Measurements from ENCODE around the gene L3MBTL3.
A peak's percentile ranks its signal among the peaks of the same experiment; 100 is the strongest.

The L3MBTL3 gene

GRCh38 chr6:130020907-130021629 lies 2.7 kb downstream of the L3MBTL3 start:
- H3K4me3 ChIP-seq (ENCODE audit: control insufficient read depth, low read depth, low read length), result peak overlapping the region; percentile 75
- TF ChIP-seq CTCF (conservative IDR thresholded peaks at IDR 0.05; ENCODE audit: control insufficient read depth, insufficient read depth, low read depth, low read length), result peak; percentile 84
- peak; percentile 95 for DNase-seq (ENCODE audit: low read depth)

- no peak for TF ChIP-seq CTCF (conservative IDR thresholded peaks at IDR 0.05; ENCODE audit: control insufficient read depth, insufficient read depth, low read depth, low read length)
- peak; percentile 71 for DNase-seq (ENCODE audit: low read depth)
- H3K4me3 ChIP-seq (ENCODE audit: control insufficient read depth, low read depth, low read length), result no peak overlapping the region
Measured at GRCh38 chr6:130026859-130027258, 8.5 kb downstream of the L3MBTL3 start.

DNA sequence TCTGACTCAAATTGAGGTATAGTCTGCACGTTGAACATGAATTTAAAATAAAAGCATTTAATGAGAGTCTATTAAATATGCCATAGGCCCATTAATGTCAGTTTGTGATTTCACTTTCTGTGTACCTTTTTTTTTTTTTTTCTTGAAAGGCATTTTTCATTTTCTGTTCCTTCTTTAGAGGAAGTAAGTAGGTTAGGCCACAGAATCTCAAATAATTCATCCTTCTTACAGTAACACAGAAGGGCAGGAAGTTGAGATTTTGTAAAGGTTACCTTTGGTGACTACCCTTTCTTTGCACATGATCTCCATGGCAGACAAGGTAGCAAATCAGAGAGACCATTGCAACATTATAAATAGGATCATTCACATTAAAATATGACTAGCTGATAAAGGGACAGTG lies 9.6 kb downstream of the L3MBTL3 start:
- H3K4me3 ChIP-seq (ENCODE audit: control insufficient read depth, low read depth, low read length), result no peak overlapping the region
- DNase-seq (ENCODE audit: low read depth), result no peak
- TF ChIP-seq CTCF (conservative IDR thresholded peaks at IDR 0.05; ENCODE audit: control insufficient read depth, insufficient read depth, low read depth, low read length), result no peak

DNA sequence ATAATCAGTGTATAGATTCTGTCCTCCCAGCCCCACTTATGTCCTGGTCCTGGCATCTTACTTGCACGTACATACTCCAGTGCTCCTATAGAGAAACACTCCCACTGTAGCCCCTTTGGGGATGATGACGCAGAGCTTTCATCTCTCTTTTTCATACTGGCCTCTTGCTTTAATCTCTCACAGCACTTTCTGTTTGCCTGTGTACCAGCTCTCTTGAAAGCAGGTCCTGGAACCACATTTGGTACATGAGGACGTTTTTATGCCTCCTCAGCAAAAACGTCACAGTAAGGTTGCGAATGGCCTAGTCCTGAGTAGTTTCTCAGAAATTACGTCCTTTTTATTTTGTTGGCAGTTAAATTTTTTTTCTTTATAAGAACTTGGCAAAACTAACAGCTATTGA lies 10.8 kb downstream of the L3MBTL3 start:
- TF ChIP-seq CTCF (conservative IDR thresholded peaks at IDR 0.05; ENCODE audit: control insufficient read depth, insufficient read depth, low read depth, low read length), result no peak
- H3K4me3 ChIP-seq (ENCODE audit: control insufficient read depth, low read depth, low read length), result no peak overlapping the region
- DNase-seq (ENCODE audit: low read depth), result no peak

DNA sequence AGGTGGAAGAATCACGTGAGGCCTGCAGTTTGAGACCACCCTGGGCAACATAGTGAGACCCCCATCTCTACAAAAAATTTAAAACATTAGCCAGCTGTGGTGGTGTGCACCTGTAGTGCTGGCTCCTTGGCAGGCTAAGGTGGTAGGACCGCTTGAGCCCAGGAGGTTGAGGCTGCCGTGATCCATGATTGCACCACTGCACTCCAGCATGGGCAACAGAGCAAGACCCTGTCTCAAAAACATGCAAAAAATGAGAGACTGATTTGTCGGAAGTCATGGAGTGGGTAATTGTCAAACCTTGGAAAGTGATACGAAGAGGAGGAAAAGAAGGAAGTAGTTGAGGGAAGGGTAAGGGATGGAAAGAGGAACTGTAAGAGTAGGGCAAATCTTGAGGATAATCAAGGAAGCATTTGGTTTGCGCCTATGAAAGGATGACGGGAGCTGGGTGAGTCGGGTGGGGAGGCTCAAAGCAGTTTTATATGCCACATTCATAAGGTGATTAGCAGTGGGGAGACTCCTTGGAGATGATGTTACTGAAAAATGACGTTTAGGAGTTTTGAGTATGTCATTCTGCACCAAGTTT lies 14.5 kb downstream of the L3MBTL3 start:
- no peak for DNase-seq (ENCODE audit: low read depth)
- no peak overlapping the region for H3K4me3 ChIP-seq (ENCODE audit: control insufficient read depth, low read depth, low read length)
- no peak for TF ChIP-seq CTCF (conservative IDR thresholded peaks at IDR 0.05; ENCODE audit: control insufficient read depth, insufficient read depth, low read depth, low read length)

DNA sequence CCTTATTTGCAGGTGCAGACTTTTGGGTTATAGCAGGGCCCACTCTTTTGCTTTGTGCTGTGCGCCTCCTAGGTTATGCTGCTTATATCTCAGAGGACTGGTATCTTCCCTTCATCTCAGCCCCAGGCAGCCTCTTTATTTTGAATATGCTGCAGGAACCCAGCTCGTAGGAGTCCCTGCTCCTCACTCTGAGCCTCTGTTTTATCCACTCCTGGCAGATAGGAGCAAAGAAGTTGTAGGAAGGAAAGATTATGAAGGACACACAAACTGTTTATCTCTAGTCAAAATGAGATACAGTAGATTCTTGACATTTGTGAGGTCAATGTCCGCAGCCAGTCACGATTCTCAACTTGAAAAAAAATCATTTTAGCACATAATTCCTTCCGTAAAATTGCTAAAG lies 15.6 kb downstream of the L3MBTL3 start:
- no peak overlapping the region for H3K4me3 ChIP-seq (ENCODE audit: control insufficient read depth, low read depth, low read length)
- DNase-seq (ENCODE audit: low read depth), result no peak
- TF ChIP-seq CTCF (conservative IDR thresholded peaks at IDR 0.05; ENCODE audit: control insufficient read depth, insufficient read depth, low read depth, low read length), result no peak
